ENCODE measurements around the gene ADAMTS2. TPM values are rescaled to one million over a fixed set of nuclear protein-coding genes. Genes with fewer than 3 reads are reported as not detected.

ADAMTS2 gene
- total and polyA plus RNA-seq, 2 experiments from 2014 or later = 1.6 to 8.1 TPM

GRCh38 chr5:179111267-179112207 lies 233.7 kb downstream of the ADAMTS2 start:
- H3K4me2 ChIP-seq = no peak overlapping the region
- ATAC-seq (no peak), DNase-seq (ENCODE audit: low spot score) (no peak)
- TF ChIP-seq EZH2 (IDR thresholded peaks at IDR 0.05; ENCODE audit: low read depth, unreplicated experiment) (no peak), REST (IDR thresholded peaks at IDR 0.05; ENCODE audit: unreplicated experiment) (no peak), ZNF114 (CRISPR knock-in tag; IDR thresholded peaks at IDR 0.05) (no peak), ETS1 (IDR thresholded peaks at IDR 0.05) (no peak), CREB1 (CRISPR knock-in tag; IDR thresholded peaks at IDR 0.05; ENCODE audit: low read depth) (no peak)
- TF ChIP-seq, protein P1, sequence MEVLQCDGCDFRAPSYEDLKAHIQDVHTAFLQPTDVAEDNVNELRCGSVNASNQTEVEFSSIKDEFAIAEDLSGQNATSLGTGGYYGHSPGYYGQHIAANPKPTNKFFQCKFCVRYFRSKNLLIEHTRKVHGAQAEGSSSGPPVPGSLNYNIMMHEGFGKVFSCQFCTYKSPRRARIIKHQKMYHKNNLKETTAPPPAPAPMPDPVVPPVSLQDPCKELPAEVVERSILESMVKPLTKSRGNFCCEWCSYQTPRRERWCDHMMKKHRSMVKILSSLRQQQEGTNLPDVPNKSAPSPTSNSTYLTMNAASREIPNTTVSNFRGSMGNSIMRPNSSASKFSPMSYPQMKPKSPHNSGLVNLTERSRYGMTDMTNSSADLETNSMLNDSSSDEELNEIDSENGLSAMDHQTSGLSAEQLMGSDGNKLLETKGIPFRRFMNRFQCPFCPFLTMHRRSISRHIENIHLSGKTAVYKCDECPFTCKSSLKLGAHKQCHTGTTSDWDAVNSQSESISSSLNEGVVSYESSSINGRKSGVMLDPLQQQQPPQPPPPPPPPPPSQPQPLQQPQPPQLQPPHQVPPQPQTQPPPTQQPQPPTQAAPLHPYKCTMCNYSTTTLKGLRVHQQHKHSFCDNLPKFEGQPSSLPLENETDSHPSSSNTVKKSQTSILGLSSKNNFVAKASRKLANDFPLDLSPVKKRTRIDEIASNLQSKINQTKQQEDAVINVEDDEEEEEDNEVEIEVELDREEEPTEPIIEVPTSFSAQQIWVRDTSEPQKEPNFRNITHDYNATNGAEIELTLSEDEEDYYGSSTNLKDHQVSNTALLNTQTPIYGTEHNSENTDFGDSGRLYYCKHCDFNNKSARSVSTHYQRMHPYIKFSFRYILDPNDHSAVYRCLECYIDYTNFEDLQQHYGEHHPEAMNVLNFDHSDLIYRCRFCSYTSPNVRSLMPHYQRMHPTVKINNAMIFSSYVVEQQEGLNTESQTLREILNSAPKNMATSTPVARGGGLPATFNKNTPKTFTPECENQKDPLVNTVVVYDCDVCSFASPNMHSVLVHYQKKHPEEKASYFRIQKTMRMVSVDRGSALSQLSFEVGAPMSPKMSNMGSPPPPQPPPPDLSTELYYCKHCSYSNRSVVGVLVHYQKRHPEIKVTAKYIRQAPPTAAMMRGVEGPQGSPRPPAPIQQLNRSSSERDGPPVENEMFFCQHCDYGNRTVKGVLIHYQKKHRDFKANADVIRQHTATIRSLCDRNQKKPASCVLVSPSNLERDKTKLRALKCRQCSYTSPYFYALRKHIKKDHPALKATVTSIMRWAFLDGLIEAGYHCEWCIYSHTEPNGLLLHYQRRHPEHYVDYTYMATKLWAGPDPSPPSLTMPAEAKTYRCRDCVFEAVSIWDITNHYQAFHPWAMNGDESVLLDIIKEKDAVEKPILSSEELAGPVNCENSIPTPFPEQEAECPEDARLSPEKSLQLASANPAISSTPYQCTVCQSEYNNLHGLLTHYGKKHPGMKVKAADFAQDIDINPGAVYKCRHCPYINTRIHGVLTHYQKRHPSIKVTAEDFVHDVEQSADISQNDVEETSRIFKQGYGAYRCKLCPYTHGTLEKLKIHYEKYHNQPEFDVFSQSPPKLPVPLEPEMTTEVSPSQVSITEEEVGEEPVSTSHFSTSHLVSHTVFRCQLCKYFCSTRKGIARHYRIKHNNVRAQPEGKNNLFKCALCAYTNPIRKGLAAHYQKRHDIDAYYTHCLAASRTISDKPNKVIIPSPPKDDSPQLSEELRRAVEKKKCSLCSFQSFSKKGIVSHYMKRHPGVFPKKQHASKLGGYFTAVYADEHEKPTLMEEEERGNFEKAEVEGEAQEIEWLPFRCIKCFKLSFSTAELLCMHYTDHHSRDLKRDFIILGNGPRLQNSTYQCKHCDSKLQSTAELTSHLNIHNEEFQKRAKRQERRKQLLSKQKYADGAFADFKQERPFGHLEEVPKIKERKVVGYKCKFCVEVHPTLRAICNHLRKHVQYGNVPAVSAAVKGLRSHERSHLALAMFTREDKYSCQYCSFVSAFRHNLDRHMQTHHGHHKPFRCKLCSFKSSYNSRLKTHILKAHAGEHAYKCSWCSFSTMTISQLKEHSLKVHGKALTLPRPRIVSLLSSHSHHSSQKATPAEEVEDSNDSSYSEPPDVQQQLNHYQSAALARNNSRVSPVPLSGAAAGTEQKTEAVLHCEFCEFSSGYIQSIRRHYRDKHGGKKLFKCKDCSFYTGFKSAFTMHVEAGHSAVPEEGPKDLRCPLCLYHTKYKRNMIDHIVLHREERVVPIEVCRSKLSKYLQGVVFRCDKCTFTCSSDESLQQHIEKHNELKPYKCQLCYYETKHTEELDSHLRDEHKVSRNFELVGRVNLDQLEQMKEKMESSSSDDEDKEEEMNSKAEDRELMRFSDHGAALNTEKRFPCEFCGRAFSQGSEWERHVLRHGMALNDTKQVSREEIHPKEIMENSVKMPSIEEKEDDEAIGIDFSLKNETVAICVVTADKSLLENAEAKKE (CRISPR knock-in tag; IDR thresholded peaks at IDR 0.05) = no peak
- H3K79me2 ChIP-seq (replicated peaks; ENCODE audit: insufficient read depth) = no peaks in the 10 kb centered on the region
- no peak overlapping the region for H3K4me3 ChIP-seq
- H3K36me3 ChIP-seq (ENCODE audit: insufficient read depth) = no peaks in the 10 kb centered on the region
- no peaks in the 10 kb centered on the region for H3F3A ChIP-seq (replicated peaks; ENCODE audit: low read depth)
- H3K4me1 ChIP-seq (ENCODE audit: insufficient read depth) = no peaks in the 10 kb centered on the region
- H3K9me3 Mint-ChIP-seq = peaks cover 94% of the 10 kb centered on the region
- H4K20me1 ChIP-seq (replicated peaks; ENCODE audit: insufficient read depth) = no peaks in the 10 kb centered on the region
- no peaks in the 10 kb centered on the region for H3K9me2 ChIP-seq (ENCODE audit: insufficient read depth)
- H3K36me3 Mint-ChIP-seq (ENCODE audit: low read depth) = peaks cover 41% of the 10 kb centered on the region
- H3K27ac ChIP-seq (ENCODE audit: low read depth) = no peak overlapping the region
- H2AFZ ChIP-seq = no peak overlapping the region
- H3K4me1 Mint-ChIP-seq = no peaks in the 10 kb centered on the region
- no peak overlapping the region for H3K4me3 Mint-ChIP-seq
- H3K27me3 Mint-ChIP-seq (ENCODE audit: insufficient read depth, low read depth, poor library complexity) = peaks cover 3% of the 10 kb centered on the region
- no peaks in the 10 kb centered on the region for H3K27me3 ChIP-seq (ENCODE audit: insufficient read depth)
- no peak overlapping the region for H3K27ac Mint-ChIP-seq

Measured in GM23338 (cell line).